ENCODE data around the gene ROR1.
A peak's percentile ranks its signal among the peaks of the same experiment; 100 is the strongest.

Gene ROR1

DNA sequence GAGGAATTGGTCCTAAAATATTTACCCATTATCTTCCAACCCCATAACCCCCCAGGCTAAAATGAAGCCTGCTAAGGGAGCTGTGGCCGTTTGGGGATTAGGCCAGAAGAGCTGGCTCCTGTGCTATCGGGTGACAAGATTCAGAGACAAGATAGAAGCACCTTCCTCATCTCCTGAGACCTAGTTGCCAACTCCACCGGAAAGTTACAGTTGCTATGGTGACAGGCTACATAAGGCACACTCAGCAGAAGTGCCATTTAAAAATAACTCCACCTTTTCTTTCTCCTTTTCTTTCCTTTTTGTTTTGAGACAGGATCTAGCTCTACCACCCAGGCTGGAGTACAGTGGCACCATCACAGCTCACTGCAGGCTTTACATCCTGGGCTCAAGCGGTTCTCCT is 43.6 kb upstream of the ROR1 start:
- Histone ChIP-seq H2AFZ (ENCODE audit: low read depth, low read length) (no peak overlapping the region), H3K23ac (ENCODE audit: low read length in 2 of 2) (no peak overlapping the region), H3K4me2 (ENCODE audit: low read length, poor library complexity, severe bottlenecking) (no peak overlapping the region), H2BK120ac (ENCODE audit: low read depth, low read length) (no peak overlapping the region), H3K9ac (ENCODE audit: low read length) (no peak overlapping the region), H4K8ac (ENCODE audit: low read length) (no peak overlapping the region), H2AK5ac (ENCODE audit: low read length, severe bottlenecking) (peak overlapping the region; percentile 84), H3K4ac (ENCODE audit: low read depth in 1 of 2, low read length in 2 of 2) (peak overlapping the region in 1 of 2 experiments; percentile 37), H4K91ac (ENCODE audit: low read length) (no peak overlapping the region), H3K4me1 (ENCODE audit: control insufficient read depth, insufficient read depth, low read depth, low read length) (peaks cover 4% of the 10 kb centered on the region), H3K9me3 (ENCODE audit: control insufficient read depth, low read length) (no peaks in the 10 kb centered on the region), H3K36me3 (ENCODE audit: control insufficient read depth in 1 of 2, insufficient read depth in 2 of 2, low read depth in 1 of 2, low read length in 2 of 2) (no peaks in the 10 kb centered on the region), H3K27me3 (ENCODE audit: control insufficient read depth in 1 of 2, insufficient read depth in 1 of 2, low read length in 2 of 2) (no peaks in the 10 kb centered on the region), H3K79me1 (replicated peaks; ENCODE audit: low read length, poor library complexity, severe bottlenecking) (no peaks in the 10 kb centered on the region), H3K18ac (ENCODE audit: low read depth in 1 of 2, low read length in 2 of 2) (no peak overlapping the region), H2BK5ac (ENCODE audit: low read depth, low read length, poor library complexity, severe bottlenecking) (no peak overlapping the region), H3K14ac (ENCODE audit: low read length in 2 of 2) (no peak overlapping the region), H3K4me3 (ENCODE audit: insufficient read depth in 1 of 2, low read depth in 1 of 2, low read length in 2 of 2) (no peak overlapping the region), H3K27ac (ENCODE audit: low read length, poor library complexity, severe bottlenecking) (no peak overlapping the region), H2BK15ac (ENCODE audit: low read depth, poor library complexity, severe bottlenecking) (no peak overlapping the region), H2BK12ac (ENCODE audit: low read length in 2 of 2) (no peak overlapping the region)
- 41% methylated on average over 4 of the region's 4 CpGs for WGBS
- DNase-seq: peak; percentile 62

DNA sequence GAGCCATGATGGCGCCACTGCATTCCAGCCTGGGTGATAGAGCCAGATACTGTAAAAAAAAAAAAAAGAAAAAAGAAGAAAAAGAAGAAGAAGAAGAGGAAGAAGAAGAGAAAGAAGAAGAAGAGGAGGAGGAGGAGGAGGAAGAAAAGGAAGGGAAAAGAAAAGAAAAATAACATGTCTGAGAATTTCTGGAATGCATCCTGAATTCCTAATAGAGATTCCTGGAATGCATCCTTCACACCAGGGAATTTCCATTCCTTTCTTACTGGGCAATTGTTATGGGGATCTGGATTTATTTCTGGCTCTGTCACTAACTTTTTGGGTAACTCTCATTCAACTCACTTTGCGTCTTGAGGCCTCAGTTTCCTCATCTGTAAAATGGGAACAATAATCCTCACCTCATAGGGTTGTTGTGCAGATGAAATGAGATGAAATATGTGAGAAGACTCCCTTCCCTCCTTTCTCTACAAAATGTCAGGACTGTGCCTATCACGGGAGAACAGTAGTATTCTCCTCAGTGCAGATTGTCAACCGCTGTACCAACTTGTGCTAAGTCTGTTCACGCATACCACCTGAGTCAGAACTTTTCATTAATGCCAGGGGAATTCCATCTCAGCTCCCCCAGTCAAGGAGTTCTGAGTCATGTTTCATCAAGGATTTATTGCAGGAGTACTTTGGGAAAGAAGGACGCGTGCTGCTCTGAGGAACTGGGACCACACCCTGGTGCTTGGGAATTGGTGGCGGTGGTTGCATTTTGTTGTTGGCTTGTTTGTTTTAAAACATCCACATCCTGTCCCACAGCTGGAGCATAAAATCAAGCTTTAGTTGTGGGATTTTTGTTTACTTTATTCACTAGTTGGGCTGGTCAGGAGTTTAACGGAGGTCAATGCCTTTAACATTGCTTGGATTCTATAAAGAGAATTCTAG is 42.4 kb upstream of the ROR1 start:
- peak overlapping the region in 1 of 2 experiments; percentile 56 for H2BK12ac ChIP-seq (ENCODE audit: low read length in 2 of 2)
- H3K9me3 ChIP-seq (ENCODE audit: control insufficient read depth, low read length): peaks cover 5% of the 10 kb centered on the region
- peak overlapping the region; percentile 33 for H3K4me2 ChIP-seq (ENCODE audit: low read length, poor library complexity, severe bottlenecking)
- peak overlapping the region; percentile 52 for H3K27ac ChIP-seq (ENCODE audit: low read length, poor library complexity, severe bottlenecking)
- H2BK120ac ChIP-seq (ENCODE audit: low read depth, low read length): peak overlapping the region; percentile 68
- WGBS: 13% methylated on average over 8 of the region's 9 CpGs
- no peak overlapping the region for H4K8ac ChIP-seq (ENCODE audit: low read length)
- H3K4ac ChIP-seq (ENCODE audit: low read depth in 1 of 2, low read length in 2 of 2): no peak overlapping the region
- H3K79me1 ChIP-seq (replicated peaks; ENCODE audit: low read length, poor library complexity, severe bottlenecking): no peaks in the 10 kb centered on the region
- H3K4me3 ChIP-seq (ENCODE audit: insufficient read depth in 1 of 2, low read depth in 1 of 2, low read length in 2 of 2): peak overlapping the region in 1 of 2 experiments; percentile 45
- H3K4me1 ChIP-seq (ENCODE audit: control insufficient read depth, insufficient read depth, low read depth, low read length): peaks cover 4% of the 10 kb centered on the region
- H2AFZ ChIP-seq (ENCODE audit: low read depth, low read length): no peak overlapping the region
- H3K18ac ChIP-seq (ENCODE audit: low read depth in 1 of 2, low read length in 2 of 2): no peak overlapping the region
- H3K14ac ChIP-seq (ENCODE audit: low read length in 2 of 2): no peak overlapping the region
- no peak overlapping the region for H2BK15ac ChIP-seq (ENCODE audit: low read depth, poor library complexity, severe bottlenecking)
- peak overlapping the region; percentile 48 for H2BK5ac ChIP-seq (ENCODE audit: low read depth, low read length, poor library complexity, severe bottlenecking)
- no peaks in the 10 kb centered on the region for H3K27me3 ChIP-seq (ENCODE audit: control insufficient read depth in 1 of 2, insufficient read depth in 1 of 2, low read length in 2 of 2)
- DNase-seq: peak; percentile 98
- peak overlapping the region; percentile 83 for H3K9ac ChIP-seq (ENCODE audit: low read length)
- H3K36me3 ChIP-seq (ENCODE audit: control insufficient read depth in 1 of 2, insufficient read depth in 2 of 2, low read depth in 1 of 2, low read length in 2 of 2): no peaks in the 10 kb centered on the region
- no peak overlapping the region for H3K23ac ChIP-seq (ENCODE audit: low read length in 2 of 2)
- no peak overlapping the region for H4K91ac ChIP-seq (ENCODE audit: low read length)
- H2AK5ac ChIP-seq (ENCODE audit: low read length, severe bottlenecking): no peak overlapping the region

GRCh38 chr1:63732666-63733065 is 41.2 kb upstream of the ROR1 start:
- peak overlapping the region; percentile 83 for H3K9ac ChIP-seq (ENCODE audit: low read length)
- H2BK120ac ChIP-seq (ENCODE audit: low read depth, low read length): peak overlapping the region; percentile 37
- H3K27ac ChIP-seq (ENCODE audit: low read length, poor library complexity, severe bottlenecking): no peak overlapping the region
- peak overlapping the region; percentile 97 to 99 for H2BK12ac ChIP-seq (ENCODE audit: low read length in 2 of 2)
- peak overlapping the region; percentile 72 for H4K8ac ChIP-seq (ENCODE audit: low read length)
- H3K27me3 ChIP-seq (ENCODE audit: control insufficient read depth in 1 of 2, insufficient read depth in 1 of 2, low read length in 2 of 2): no peaks in the 10 kb centered on the region
- DNase-seq: peak; percentile 67
- peak overlapping the region in 1 of 2 experiments; percentile 88 for H3K14ac ChIP-seq (ENCODE audit: low read length in 2 of 2)
- no peak overlapping the region for H3K4me3 ChIP-seq (ENCODE audit: insufficient read depth in 1 of 2, low read depth in 1 of 2, low read length in 2 of 2)
- H3K36me3 ChIP-seq (ENCODE audit: control insufficient read depth in 1 of 2, insufficient read depth in 2 of 2, low read depth in 1 of 2, low read length in 2 of 2): no peaks in the 10 kb centered on the region
- H4K91ac ChIP-seq (ENCODE audit: low read length): peak overlapping the region; percentile 82
- no peak overlapping the region for H2BK5ac ChIP-seq (ENCODE audit: low read depth, low read length, poor library complexity, severe bottlenecking)
- H2AK5ac ChIP-seq (ENCODE audit: low read length, severe bottlenecking): peak overlapping the region; percentile 64
- peak overlapping the region; percentile 51 for H2AFZ ChIP-seq (ENCODE audit: low read depth, low read length)
- H3K9me3 ChIP-seq (ENCODE audit: control insufficient read depth, low read length): peaks cover 5% of the 10 kb centered on the region
- no peaks in the 10 kb centered on the region for H3K79me1 ChIP-seq (replicated peaks; ENCODE audit: low read length, poor library complexity, severe bottlenecking)
- peaks cover 4% of the 10 kb centered on the region for H3K4me1 ChIP-seq (ENCODE audit: control insufficient read depth, insufficient read depth, low read depth, low read length)
- no peak overlapping the region for H2BK15ac ChIP-seq (ENCODE audit: low read depth, poor library complexity, severe bottlenecking)
- H3K18ac ChIP-seq (ENCODE audit: low read depth in 1 of 2, low read length in 2 of 2): peak overlapping the region; percentile 58 to 70
- 100% methylated on average over 1 of the region's 1 CpG for WGBS
- H3K4me2 ChIP-seq (ENCODE audit: low read length, poor library complexity, severe bottlenecking): no peak overlapping the region
- no peak overlapping the region for H3K23ac ChIP-seq (ENCODE audit: low read length in 2 of 2)
- peak overlapping the region; percentile 24 to 82 for H3K4ac ChIP-seq (ENCODE audit: low read depth in 1 of 2, low read length in 2 of 2)

DNA sequence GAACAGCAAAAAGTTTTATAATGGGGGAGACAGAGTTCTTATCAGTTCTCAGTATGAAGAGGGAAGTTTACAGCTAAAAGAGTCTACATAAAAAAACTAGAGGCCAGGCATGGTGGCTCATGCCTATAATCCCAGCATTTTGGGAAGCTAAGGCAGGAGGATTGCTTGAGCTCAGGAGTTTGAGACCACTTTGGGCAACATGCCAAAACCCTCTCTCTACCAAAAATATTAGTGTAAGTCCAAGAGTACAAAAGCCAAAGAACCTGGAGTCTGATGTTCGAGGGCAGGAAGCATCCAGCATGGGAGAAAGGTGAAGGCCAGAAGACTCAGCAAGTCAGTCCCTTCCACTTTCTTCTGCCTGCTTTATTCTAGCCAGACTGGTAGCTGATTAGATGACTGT is 35.0 kb upstream of the ROR1 start:
- no peak overlapping the region for H2BK5ac ChIP-seq (ENCODE audit: low read depth, low read length, poor library complexity, severe bottlenecking)
- no peaks in the 10 kb centered on the region for H3K4me1 ChIP-seq (ENCODE audit: control insufficient read depth, insufficient read depth, low read depth, low read length)
- no peak overlapping the region for H2AFZ ChIP-seq (ENCODE audit: low read depth, low read length)
- H3K27me3 ChIP-seq (ENCODE audit: control insufficient read depth in 1 of 2, insufficient read depth in 1 of 2, low read length in 2 of 2): no peaks in the 10 kb centered on the region
- no peak overlapping the region for H3K4me3 ChIP-seq (ENCODE audit: insufficient read depth in 1 of 2, low read depth in 1 of 2, low read length in 2 of 2)
- no peaks in the 10 kb centered on the region for H3K36me3 ChIP-seq (ENCODE audit: control insufficient read depth in 1 of 2, insufficient read depth in 2 of 2, low read depth in 1 of 2, low read length in 2 of 2)
- H3K4me2 ChIP-seq (ENCODE audit: low read length, poor library complexity, severe bottlenecking): no peak overlapping the region
- H3K27ac ChIP-seq (ENCODE audit: low read length, poor library complexity, severe bottlenecking): no peak overlapping the region
- H3K14ac ChIP-seq (ENCODE audit: low read length in 2 of 2): no peak overlapping the region
- H3K4ac ChIP-seq (ENCODE audit: low read depth in 1 of 2, low read length in 2 of 2): no peak overlapping the region
- H3K18ac ChIP-seq (ENCODE audit: low read depth in 1 of 2, low read length in 2 of 2): no peak overlapping the region
- no peak overlapping the region for H3K9ac ChIP-seq (ENCODE audit: low read length)
- no peak overlapping the region for H2BK12ac ChIP-seq (ENCODE audit: low read length in 2 of 2)
- H3K23ac ChIP-seq (ENCODE audit: low read length in 2 of 2): no peak overlapping the region
- no peak overlapping the region for H2AK5ac ChIP-seq (ENCODE audit: low read length, severe bottlenecking)
- no peaks in the 10 kb centered on the region for H3K79me1 ChIP-seq (replicated peaks; ENCODE audit: low read length, poor library complexity, severe bottlenecking)
- H4K8ac ChIP-seq (ENCODE audit: low read length): no peak overlapping the region
- no peak overlapping the region for H2BK120ac ChIP-seq (ENCODE audit: low read depth, low read length)
- peaks cover 5% of the 10 kb centered on the region for H3K9me3 ChIP-seq (ENCODE audit: control insufficient read depth, low read length)
- 88% methylated on average over 1 of the region's 1 CpG for WGBS
- no peak overlapping the region for H4K91ac ChIP-seq (ENCODE audit: low read length)
- no peak overlapping the region for H2BK15ac ChIP-seq (ENCODE audit: low read depth, poor library complexity, severe bottlenecking)
- DNase-seq: no peak
